Limb (tissue), 2 donors: Measurements from ENCODE around the gene KRTAP10-10.
"Not testable (repeated sequence)": the region's sequence is repeated elsewhere in the genome, so short reads cannot be mapped to it uniquely, and the experiment has no call there.

Experiments used
- DNase-seq, 2 donors: peaks; one replicate each; pipeline ENCODE4 v3.0.0-alpha.2; 2016; ENCODE audit errors: extremely low spot score in 2 of 2

KRTAP10-10 gene

DNA sequence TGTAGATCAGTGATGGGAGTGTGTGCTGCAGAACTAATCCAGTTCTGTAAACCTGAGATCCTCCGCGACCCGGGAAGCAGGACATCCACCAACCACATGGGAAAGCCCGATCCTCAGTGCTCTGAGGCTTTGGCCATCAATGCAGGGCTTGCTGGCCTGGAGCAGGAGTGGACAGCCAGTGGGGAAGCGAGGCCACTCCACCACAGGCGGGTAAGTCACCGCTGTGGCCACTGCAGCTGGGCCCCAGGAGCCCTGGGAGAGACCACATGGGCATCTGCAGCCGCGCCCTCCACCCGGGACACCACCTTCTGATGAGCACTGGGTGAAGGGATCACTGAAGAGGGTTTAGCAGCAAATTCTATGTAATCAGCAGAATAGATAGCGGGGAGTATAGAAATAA, 44.0 kb downstream of the KRTAP10-10 start:
- DNase-seq = no peak

GRCh38 chr21:44681861-44682579, 44.9 kb downstream of the KRTAP10-10 start, which contains the start of gene KRTAP12-1:
TSS of gene KRTAP12-1 (minus strand) at chr21:44682163. CDS start at chr21:44682123, 40 bp downstream.
- DNase-seq = no peak

DNA sequence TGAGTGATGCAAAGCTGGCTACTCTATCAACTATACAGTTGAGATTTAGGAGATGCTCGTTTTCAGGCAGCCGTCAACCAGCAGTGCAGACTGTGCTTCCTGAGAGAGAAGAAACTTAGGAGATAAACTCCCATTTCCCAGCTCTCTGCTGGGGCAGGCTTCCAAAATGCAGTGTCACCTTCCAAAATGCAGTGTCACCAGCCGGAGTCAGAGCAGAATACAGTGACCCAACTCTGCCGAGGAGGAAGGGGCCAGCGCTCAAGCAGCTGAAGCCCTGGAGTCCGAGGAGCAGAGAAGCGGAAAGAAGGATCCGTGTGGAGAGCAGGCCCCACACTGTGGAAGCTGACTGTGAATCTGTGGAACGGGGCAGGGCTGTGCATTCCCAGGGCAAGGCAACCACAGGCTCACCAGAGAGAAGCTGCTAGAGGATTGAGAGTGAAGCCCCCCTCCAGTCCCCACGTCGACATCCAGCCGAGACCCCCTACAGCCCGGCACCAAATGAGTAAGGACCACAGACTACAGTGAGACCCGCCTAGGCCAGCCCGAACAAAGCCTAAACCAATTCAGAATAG, 45.5 kb downstream of the KRTAP10-10 start:
- no peak for DNase-seq

- no peak for DNase-seq
Measured at GRCh38 chr21:44684077-44684476, 46.9 kb downstream of the KRTAP10-10 start.

GRCh38 chr21:44684483-44684882, 47.3 kb downstream of the KRTAP10-10 start:
- no peak for DNase-seq

- DNase-seq = not testable (repeated sequence)
Measured at GRCh38 chr21:44685050-44685449, 47.9 kb downstream of the KRTAP10-10 start.

DNA sequence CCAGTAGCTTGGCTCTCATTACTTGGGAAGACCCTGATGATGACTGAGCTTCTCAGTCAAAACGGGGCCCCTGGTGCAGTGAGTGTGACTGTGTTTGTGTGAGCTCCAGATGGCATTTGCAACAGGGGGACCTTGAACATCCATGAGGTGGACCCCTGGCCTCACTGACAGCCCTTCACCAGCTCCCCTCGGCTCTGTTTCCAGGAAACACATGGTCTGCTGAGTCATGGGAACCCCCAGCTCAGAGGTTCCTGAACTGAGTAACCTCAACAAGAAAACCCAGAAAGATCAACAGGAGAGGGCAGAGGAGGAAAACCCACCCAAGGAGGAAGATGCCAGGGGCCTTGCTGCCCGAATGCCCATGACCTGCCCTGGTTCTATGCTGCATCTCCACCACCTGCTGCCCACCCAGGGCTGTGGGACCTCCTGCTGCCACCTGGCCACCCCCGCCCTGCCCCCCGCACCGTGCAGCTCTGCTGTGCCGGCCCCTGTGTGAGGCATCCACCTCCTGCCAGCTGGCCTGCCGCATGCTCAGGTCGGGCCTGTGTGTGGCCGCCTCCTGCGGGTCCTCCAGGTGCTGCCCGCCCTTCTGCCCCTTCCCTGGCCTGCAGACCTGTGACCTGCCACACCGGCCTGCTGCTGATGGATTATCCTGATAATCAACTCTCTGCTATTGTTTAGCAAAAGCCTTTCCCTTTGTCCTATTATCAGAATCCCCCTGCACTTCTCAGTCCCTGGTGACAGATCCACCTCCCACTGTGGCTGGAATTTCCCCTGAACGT, 49.0 kb downstream of the KRTAP10-10 start:
- no peak for DNase-seq

DNA sequence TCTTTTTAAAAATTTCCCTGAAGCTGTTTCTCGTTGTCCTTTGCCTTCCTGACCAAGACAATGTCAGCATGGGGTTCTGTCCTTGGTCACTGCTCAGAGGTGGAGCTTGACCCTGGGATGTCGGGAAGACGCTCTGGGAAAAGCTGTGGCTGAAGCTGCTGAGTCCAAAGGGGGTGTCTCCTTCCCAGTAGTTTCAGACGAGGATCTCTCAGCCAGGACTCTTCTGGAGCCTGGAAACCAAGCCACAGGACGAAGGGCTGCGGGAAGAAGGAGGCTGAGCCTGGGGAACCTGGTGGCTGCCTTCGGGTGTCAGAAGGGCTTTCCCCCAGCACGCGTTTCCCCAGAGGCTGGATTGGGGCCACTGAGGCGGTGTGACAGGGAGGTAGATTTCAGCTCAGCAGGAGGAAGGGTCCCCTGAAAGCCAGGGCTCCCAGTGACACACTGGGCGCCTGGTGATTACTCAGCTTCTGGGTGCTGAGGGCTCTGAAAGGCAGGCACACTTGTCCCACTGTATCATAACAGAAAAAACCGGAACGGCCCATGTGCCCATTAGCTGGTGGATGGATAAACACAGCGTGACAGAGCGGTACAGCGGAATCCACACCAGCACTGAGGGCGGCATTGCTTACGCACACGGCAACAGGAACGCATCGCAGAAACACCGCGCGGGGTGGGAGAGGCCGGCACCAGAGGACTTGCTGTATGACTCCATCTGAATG, 49.8 kb downstream of the KRTAP10-10 start:
- no peak for DNase-seq

GRCh38 chr21:44687671-44688070, 50.5 kb downstream of the KRTAP10-10 start:
- peak in 1 of 2 donors; percentile 5 for DNase-seq
